Measurements from ENCODE around the gene KLHL5. TPM values are rescaled to one million over a fixed set of nuclear protein-coding genes. Genes with fewer than 3 reads are reported as not detected.

The KLHL5 gene
- total RNA-seq, 1 experiment from 2014 or later, result 55.1 TPM

- no peak for DNase-seq (ENCODE audit: extremely low read depth, low read depth)
These were observed 107.4 kb downstream of the KLHL5 start for GRCh38 chr4:39169426-39169825.

GRCh38 chr4:39170301-39170700 is 108.3 kb downstream of the KLHL5 start:
- no peak for DNase-seq (ENCODE audit: extremely low read depth, low read depth)

Other genes starting within 250 kb of the KLHL5 start
- 17.3 and 18.3 TPM in 2 replicates for gene TLR6, start 205.4 kb upstream of the KLHL5 start, total RNA-seq (2014; rRNA removed; shearing (Covaris generic))
- gene FAM114A1, start 194.4 kb upstream of the KLHL5 start, total RNA-seq (2014; rRNA removed; shearing (Covaris generic)), result 41.4 and 46.8 TPM in 2 replicates
- gene TMEM156, start 29.8 kb upstream of the KLHL5 start, total RNA-seq (2014; rRNA removed; shearing (Covaris generic)), result 5.8 and 7.2 TPM in 2 replicates
- 16.6 and 18.6 TPM in 2 replicates for gene WDR19, start 120.3 kb downstream of the KLHL5 start, total RNA-seq (2014; rRNA removed; shearing (Covaris generic))

All from NCI-H460 (cell line).